ENCODE results near the gene TBC1D3G.
"Not testable (repeated sequence)": the region's sequence is repeated elsewhere in the genome, so short reads cannot be mapped to it uniquely, and the experiment has no call there.

Gene TBC1D3G

DNA sequence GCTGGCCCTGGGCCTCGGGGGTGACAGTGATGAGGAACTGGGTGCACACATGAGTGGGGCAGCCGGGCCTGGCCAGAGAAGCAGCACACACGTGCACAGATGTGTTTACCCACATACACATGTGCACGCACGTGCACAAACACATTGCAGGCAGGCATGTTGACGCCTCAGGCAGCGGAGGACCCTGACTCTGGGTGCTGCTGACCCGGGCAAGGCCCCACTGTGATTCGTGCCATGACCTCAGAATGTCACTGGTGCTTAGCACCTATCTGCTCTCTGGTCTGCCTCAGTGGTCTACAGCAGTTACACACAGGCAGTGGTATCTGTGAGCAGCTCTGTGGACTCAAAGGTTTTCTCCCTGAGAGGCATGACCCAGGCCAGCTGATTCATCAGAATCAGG lies at the start of gene TBC1D3G:
TBC1D3G (plus strand) TSS at position 301 of the 400 bp plus-strand sequence. CDS start 1,528 bp downstream, outside the sequence.
- DNase-seq, result not testable (repeated sequence)

DNA sequence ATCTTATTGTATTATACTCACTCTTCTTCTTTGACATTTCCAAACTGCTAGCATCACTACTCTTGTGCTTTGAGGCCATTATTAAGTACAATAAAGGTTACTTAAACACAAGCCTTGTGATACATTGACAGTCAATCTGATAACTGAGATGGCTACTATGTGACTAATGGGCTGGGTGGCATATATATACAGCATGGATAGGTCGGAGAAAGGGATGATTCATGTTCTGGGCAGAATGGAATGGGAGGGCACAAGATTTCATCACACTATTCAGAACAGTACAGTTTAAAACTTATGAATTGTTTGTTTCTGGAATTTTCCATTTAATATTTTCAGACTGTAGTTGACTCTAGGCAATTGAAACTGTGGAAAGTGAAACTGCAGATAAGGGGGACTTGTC lies 40.4 kb upstream of the TBC1D3G start:
- not testable (repeated sequence) for DNase-seq

DNA sequence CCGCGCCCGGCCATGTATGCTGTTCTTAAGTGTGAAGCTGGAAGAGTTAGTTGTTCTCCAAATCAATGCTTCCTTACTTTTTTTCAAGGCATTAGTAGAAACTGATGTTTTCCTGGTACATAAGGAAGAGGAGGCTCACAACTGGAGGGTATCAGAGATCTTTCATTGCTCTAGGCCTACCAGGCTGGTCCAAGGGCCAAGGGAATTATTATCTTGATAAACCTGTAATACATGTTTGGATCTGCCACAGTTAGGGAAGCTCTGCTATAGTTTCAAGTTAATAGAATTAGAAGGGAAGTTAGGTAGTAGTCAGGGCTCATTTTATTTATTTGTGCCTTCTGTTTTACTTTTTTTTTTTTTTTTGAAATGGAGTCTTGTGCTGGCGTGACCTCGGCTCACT lies 39.5 kb upstream of the TBC1D3G start:
- not testable (repeated sequence) for DNase-seq

DNA sequence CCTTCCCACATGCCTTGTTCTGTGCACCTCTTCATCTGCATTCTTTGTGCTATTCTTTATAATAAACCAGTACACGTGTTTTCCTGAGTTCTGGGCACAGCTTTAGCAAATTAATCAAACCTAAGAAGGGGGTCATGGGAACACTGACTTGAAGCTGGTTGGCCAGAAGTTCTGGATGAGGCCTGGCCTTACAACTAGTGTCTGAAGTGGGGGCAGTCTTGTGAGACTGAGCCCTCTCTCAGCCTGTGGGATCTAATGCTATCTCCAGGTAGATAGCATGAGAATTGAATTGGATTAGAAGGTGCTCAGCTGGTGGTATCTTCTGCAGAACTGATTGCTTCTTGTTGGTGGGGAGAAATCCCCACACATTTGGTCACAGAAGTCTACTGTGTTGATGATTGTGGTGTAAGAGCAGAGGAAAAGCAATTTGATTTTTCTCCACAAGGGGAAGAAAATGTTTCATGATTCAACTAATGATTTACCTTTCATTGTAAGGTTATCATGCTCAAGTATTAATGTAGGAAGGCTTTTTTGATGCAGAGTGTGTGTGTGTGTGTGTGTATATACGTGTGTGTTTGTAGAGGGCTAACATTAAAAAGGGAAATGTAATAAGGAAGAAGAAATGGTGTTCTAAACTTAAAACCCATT lies 33.6 kb upstream of the TBC1D3G start:
- not testable (repeated sequence) for DNase-seq

DNA sequence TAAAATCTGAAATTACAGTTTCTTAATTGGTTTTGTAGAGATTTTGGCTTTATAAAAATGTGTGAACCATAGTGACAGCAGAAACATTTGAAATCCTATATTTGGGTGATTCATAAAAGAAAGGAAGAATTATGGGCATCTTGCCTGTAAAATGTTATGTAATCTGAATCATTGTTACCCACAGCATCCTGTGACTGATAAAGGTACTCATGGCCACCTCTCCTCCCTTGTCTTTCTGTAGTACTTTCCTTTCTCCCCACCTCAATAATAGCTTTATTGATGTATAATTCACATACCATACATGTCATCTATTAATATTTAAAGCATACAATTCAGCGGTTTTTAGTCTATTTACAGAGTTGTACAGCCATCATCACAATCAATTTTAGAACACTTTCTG lies 28.5 kb upstream of the TBC1D3G start:
- DNase-seq, result not testable (repeated sequence)

GRCh38 chr17:36315736-36316135 lies 7.9 kb upstream of the TBC1D3G start:
- not testable (repeated sequence) for DNase-seq

DNA sequence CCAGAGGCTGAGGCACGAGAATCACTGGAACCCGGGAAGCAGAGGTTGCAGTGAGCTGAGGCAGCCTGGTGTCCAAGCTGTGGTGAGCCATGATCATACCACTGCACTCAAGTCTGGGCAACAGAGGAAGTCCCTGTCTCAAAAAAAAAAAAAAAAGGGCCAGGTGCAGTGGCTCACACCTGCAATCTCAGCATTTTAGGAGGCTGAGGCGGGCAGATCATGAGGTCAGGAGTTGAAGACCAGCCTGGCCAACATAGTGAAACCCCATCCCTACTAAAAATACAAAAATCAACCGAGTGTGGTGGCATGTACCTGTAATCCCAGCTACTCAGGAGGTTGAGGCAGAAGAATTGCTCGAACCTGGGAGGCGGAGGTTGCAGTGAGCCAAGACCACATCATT lies 38.8 kb downstream of the TBC1D3G start:
- DNase-seq, result not testable (repeated sequence)

DNA sequence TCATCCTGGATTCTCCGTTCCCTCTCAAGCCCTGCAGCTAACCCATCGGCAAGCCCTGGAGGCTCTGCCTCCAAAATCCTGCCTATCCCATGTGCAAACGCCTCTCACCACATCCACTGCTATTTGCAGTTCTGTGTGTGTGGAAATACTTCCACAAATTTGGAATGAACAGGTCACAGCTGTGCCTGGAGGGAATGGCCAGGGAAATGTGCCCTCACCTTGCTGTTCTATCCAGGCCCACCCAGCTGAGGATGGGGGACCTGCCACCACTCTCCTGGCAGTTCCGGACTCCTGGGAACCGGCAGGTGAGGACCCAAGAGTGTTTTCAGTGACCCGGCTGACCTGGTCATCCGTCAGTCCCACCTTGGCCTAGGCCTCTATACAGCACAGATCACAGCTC lies 52.3 kb downstream of the TBC1D3G start:
- not testable (repeated sequence) for DNase-seq
